GM18951 (cell line): ENCODE data around the gene BCOR.
A peak's percentile ranks its signal among the peaks of the same experiment; 100 is the strongest.

Source experiments
- POLR2A ChIP-seq: IDR thresholded peaks from 4 replicates; pipeline ENCODE4 v1.6.1; 2011; ENCODE audit warnings: mild to moderate bottlenecking; ENCODE audit not compliant: insufficient read length, insufficient read depth; ENCODE audit errors: extremely low read depth
- in situ Hi-C: fragments of 300-500 bp; cut with MboI; formaldehyde crosslinking; loops from one replicate; pipeline ENCODE4 v1.12.0; 2022; ENCODE audit warnings: low sequenced_read_pairs, mixed read lengths, inconsistent platforms; ENCODE audit not compliant: unreplicated experiment

Gene BCOR

GRCh38 chrX:40107291-40108161 is 9.8 kb upstream of the BCOR start:
- no peak for TF ChIP-seq POLR2A
- in situ Hi-C loops: no loop called here

- in situ Hi-C loops: no loop called here
- no peak for TF ChIP-seq POLR2A
These were observed 9.0 kb upstream of the BCOR start for GRCh38 chrX:40106676-40107290.

- TF ChIP-seq POLR2A: peak; percentile 42
These were observed 8.3 kb upstream of the BCOR start for GRCh38 chrX:40105835-40106675.

GRCh38 chrX:40104985-40105834 is 7.5 kb upstream of the BCOR start:
- peak; percentile 3 for TF ChIP-seq POLR2A
- in situ Hi-C loops: no loop called here

More at GRCh38 chrX:40105835-40106675, 8.3 kb upstream of the BCOR start:
- in situ Hi-C loops: no loop called here

GRCh38 chrX:40104630-40104984 is 6.8 kb upstream of the BCOR start:
- peak; percentile 2 for TF ChIP-seq POLR2A
- in situ Hi-C loops: no loop called here

- in situ Hi-C loops: no loop called here
- TF ChIP-seq POLR2A: no peak
These were observed 6.0 kb upstream of the BCOR start for GRCh38 chrX:40103565-40104323.

GRCh38 chrX:40102393-40103381 is 4.9 kb upstream of the BCOR start:
- no peak for TF ChIP-seq POLR2A
- in situ Hi-C loops: no loop called here

GRCh38 chrX:40101430-40101802 is 3.7 kb upstream of the BCOR start:
- in situ Hi-C loops: no loop called here
- TF ChIP-seq POLR2A: no peak

- no peak for TF ChIP-seq POLR2A
- in situ Hi-C loops: no loop called here
These were observed 3.0 kb upstream of the BCOR start for GRCh38 chrX:40100537-40101429.

- in situ Hi-C loops: no loop called here
These were observed 2.4 kb upstream of the BCOR start for GRCh38 chrX:40100141-40100536.

More at GRCh38 chrX:40100141-40100536, 2.4 kb upstream of the BCOR start:
- TF ChIP-seq POLR2A: no peak
